Tibial nerve (tissue), 4 donors: ENCODE measurements around the gene MBTD1. TPM values are rescaled to one million over a fixed set of nuclear protein-coding genes. Genes with fewer than 3 reads are reported as not detected.

Experiments used
- DNase-seq, 2 donors: peaks; one replicate each; pipeline ENCODE4 v3.0.0-alpha.2; 2019; ENCODE audit warnings: low spot score in 2 of 2
- H3K27ac ChIP-seq, 4 donors: fragments of 200-600 bp; sonication (generic) in 3 of 4; one replicate each; pipeline ENCODE4 v1.5.1; 2017 to 2019; ENCODE audit warnings: mild to moderate bottlenecking in 1 of 4
- H3K27me3 ChIP-seq, 2 donors: fragments of 200-600 bp; sonication (generic) in 1 of 2; one replicate each; pipeline versions ENCODE4 v1.5.1 to v1.6.0; 2017 to 2019
- H3K36me3 ChIP-seq, 3 donors: fragments of 200-600 bp; sonication (generic); one replicate each; pipeline ENCODE4 v1.5.1; 2018 to 2019
- H3K4me1 ChIP-seq, 4 donors: fragments of 200-600 bp; sonication (generic) in 3 of 4; one replicate each; pipeline ENCODE4 v1.5.1; 2017 to 2019
- H3K4me3 ChIP-seq, 4 donors: fragments of 200-600 bp; sonication (generic) in 3 of 4; one replicate each; pipeline ENCODE4 v1.5.1; 2017 to 2019; ENCODE audit warnings: mild to moderate bottlenecking in 1 of 4, moderate library complexity in 1 of 4
- H3K9me3 ChIP-seq, 4 donors: fragments of 200-600 bp; sonication (generic) in 3 of 4; one replicate each; pipeline ENCODE4 v1.5.1; 2017 to 2019
- EP300 ChIP-seq, 2 donors: sonication (generic); formaldehyde crosslinking; IDR thresholded peaks; one replicate each; pipeline ENCODE4 v1.6.1; 2017; ENCODE audit warnings: antibody characterized with exemption in 2 of 2, mild to moderate bottlenecking in 1 of 2
- POLR2A ChIP-seq, 2 donors: fragments of 450-650 bp; IDR thresholded peaks; one replicate each; pipeline ENCODE4 v1.6.1; 2017; ENCODE audit warnings: antibody characterized with exemption in 2 of 2, mild to moderate bottlenecking in 2 of 2, moderate library complexity in 2 of 2
- WGBS, 2 donors: methylation state at CpG; one replicate each; pipeline ENCODE4 v1.1.5; 2018; 5-methylcytosine and 5-hydroxymethylcytosine counted together
- total RNA-seq, 4 donors: library from RNA; depleted of rRNA; stranded (reverse); fragments of >200 nt; gene quantifications; one replicate each; pipeline ENCODE4 v1.1.0, GENCODE V29; 2016
- TF ChIP-seq, protein P1 (sequence below), 5 experiments: fragments of 200-600 bp in 3 of 5; fragments of 450-650 bp in 2 of 5; sonication (generic) in 3 of 5; IDR thresholded peaks; one replicate each; pipeline ENCODE4 v1.5.1; 2016 to 2019; ENCODE audit warnings: antibody characterized with exemption in 5 of 5, mild to moderate bottlenecking in 3 of 5, moderate library complexity in 2 of 5

Gene MBTD1
- total RNA-seq, 4 donors from 2014 or later = 10.8 to 18.8 (median 16.3) TPM

DNA sequence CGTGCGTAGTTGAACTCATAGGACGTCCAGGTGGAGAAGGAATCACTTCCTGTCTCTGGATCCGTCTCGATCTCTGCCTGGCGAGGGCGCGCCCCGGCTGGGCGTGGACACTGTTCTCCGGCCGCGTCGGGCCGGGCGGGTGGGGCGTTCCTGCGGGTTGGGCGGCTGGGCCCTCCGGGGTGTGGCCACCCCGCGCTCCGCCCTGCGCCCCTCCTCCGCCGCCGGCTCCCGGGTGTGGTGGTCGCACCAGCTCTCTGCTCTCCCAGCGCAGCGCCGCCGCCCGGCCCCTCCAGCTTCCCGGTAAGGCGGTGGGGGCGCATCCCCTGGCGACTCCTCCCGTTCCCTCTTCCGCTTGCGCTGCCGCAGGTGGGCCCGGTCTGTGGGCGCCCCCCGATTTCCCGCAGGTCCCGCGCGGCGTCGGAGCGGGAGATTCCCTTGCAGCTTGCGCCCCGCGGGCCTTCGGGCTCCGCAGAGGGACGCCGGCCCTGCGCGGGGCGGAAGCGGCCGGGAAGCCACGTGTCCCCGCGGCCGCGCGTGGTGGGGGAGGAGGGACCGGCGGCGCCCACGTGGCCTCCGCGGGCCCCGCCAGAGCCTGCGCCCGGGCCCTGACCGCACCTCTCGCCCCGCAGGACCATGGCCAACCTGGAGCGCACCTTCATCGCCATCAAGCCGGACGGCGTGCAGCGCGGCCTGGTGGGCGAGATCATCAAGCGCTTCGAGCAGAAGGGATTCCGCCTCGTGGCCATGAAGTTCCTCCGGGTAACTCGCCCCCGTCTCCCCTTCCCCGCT lies 93.5 kb downstream of the MBTD1 start, which contains the start of gene NME2:
Gene NME2, plus strand, starts transcription at position 214 of the 789 bp plus-strand sequence. Its CDS starts 420 bp downstream, at position 634.
- H3K27me3 ChIP-seq = no peaks in the 10 kb centered on the region
- H3K36me3 ChIP-seq = peaks cover 0 to 57% (median 16%) of the 10 kb centered on the region in 3 donors
- no peaks in the 10 kb centered on the region for H3K9me3 ChIP-seq
- peak within 1 kb of the TSS; percentile 80 to 98 (median 93) for H3K27ac ChIP-seq
- H3K4me3 ChIP-seq = peak within 1 kb of the TSS; percentile 59 to 98 (median 96)
- 0% methylated on average over 35 to 56 of the region's 98 CpGs for WGBS, 2 donors
- TF ChIP-seq EP300 (IDR thresholded peaks at IDR 0.05) (peak in 1 of 2 donors; percentile 74), POLR2A (IDR thresholded peaks at IDR 0.05) (peak; percentile 5 to 58)
- TF ChIP-seq, protein P1, sequence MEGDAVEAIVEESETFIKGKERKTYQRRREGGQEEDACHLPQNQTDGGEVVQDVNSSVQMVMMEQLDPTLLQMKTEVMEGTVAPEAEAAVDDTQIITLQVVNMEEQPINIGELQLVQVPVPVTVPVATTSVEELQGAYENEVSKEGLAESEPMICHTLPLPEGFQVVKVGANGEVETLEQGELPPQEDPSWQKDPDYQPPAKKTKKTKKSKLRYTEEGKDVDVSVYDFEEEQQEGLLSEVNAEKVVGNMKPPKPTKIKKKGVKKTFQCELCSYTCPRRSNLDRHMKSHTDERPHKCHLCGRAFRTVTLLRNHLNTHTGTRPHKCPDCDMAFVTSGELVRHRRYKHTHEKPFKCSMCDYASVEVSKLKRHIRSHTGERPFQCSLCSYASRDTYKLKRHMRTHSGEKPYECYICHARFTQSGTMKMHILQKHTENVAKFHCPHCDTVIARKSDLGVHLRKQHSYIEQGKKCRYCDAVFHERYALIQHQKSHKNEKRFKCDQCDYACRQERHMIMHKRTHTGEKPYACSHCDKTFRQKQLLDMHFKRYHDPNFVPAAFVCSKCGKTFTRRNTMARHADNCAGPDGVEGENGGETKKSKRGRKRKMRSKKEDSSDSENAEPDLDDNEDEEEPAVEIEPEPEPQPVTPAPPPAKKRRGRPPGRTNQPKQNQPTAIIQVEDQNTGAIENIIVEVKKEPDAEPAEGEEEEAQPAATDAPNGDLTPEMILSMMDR (IDR thresholded peaks at IDR 0.05) = no peak
- DNase-seq = peak; percentile 82 to 85
- H3K4me1 ChIP-seq = peaks cover 0 to 23% (median 7%) of the 10 kb centered on the region in 4 donors

DNA sequence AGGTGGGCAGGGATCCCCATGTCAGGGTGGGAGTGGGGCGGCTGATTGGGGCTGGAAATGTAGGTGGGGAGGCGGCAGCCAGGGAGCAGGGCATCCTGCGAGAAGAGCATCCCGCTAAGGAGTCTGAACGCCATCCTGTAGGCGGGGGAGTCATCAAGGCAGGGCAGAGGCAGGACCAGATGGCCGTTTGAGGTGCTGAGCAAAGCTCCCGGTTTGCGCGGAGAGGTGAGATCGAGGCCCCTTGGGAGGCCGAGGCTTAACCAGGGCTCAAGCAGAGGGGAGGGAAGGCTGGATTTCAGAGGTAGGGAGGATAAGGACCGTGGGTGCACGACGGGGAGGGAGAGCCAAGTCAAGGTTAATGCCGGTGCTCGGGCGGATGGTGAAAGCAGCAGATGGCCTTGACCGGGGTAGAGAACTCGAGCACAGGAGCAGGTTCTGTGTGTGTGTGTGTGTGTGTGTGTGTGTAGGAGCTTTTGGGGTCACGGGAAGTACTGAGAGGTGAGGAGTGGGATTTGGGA lies 94.1 kb downstream of the MBTD1 start:
- WGBS, 2 donors = 8 to 15% methylated on average over 21 of the region's 21 CpGs
- H3K27ac ChIP-seq = peak overlapping the region; percentile 80 to 98 (median 93)
- H3K27me3 ChIP-seq = no peaks in the 10 kb centered on the region
- TF ChIP-seq POLR2A (IDR thresholded peaks at IDR 0.05) (no peak), EP300 (IDR thresholded peaks at IDR 0.05) (no peak)
- TF ChIP-seq, protein P1 (IDR thresholded peaks at IDR 0.05) = no peak
- H3K4me1 ChIP-seq = peaks cover 0 to 23% (median 7%) of the 10 kb centered on the region in 4 donors
- no peak for DNase-seq
- peak overlapping the region; percentile 59 to 98 (median 96) for H3K4me3 ChIP-seq
- peaks cover 0 to 57% (median 23%) of the 10 kb centered on the region in 3 donors for H3K36me3 ChIP-seq
- H3K9me3 ChIP-seq = no peaks in the 10 kb centered on the region

GRCh38 chr17:51164911-51165679 lies 94.8 kb downstream of the MBTD1 start:
- Histone ChIP-seq H3K4me3 (peak overlapping the region in 2 of 4 donors; percentile 94 to 97), H3K9me3 (no peaks in the 10 kb centered on the region), H3K4me1 (peaks cover 0 to 23% (median 7%) of the 10 kb centered on the region in 4 donors), H3K36me3 (peaks cover 0 to 57% (median 28%) of the 10 kb centered on the region in 3 donors), H3K27me3 (no peaks in the 10 kb centered on the region), H3K27ac (peak overlapping the region; percentile 80 to 98 (median 93))
- DNase-seq = no peak
- TF ChIP-seq EP300 (IDR thresholded peaks at IDR 0.05) (no peak), POLR2A (IDR thresholded peaks at IDR 0.05) (no peak)
- TF ChIP-seq, protein P1 (IDR thresholded peaks at IDR 0.05) = no peak
- 57 to 68% methylated on average over 16 of the region's 16 CpGs for WGBS, 2 donors

GRCh38 chr17:51161541-51161940 lies 98.3 kb downstream of the MBTD1 start:
- peaks cover 0 to 64% (median 27%) of the 10 kb centered on the region in 3 donors for H3K36me3 ChIP-seq
- no peak overlapping the region for H3K27ac ChIP-seq
- no peaks in the 10 kb centered on the region for H3K27me3 ChIP-seq
- DNase-seq = no peak
- TF ChIP-seq, protein P1 (IDR thresholded peaks at IDR 0.05) = no peak
- TF ChIP-seq POLR2A (IDR thresholded peaks at IDR 0.05) (no peak), EP300 (IDR thresholded peaks at IDR 0.05) (no peak)
- no peaks in the 10 kb centered on the region for H3K9me3 ChIP-seq
- WGBS, 2 donors = 81 to 93% methylated on average over 3 of the region's 3 CpGs
- H3K4me3 ChIP-seq = no peak overlapping the region
- peaks cover 0 to 10% (median 5%) of the 10 kb centered on the region in 4 donors for H3K4me1 ChIP-seq
